ENCODE measurements around the gene DUOX1.

GRCh38 chr15:45134682-45135604, 5.1 kb downstream of the DUOX1 start:
- TF ChIP-seq EP300 (IDR thresholded peaks at IDR 0.05) (no peak), CTCF (IDR thresholded peaks at IDR 0.05) (peak in 1 of 7 experiments; percentile 18), POLR2AphosphoS5 (IDR thresholded peaks at IDR 0.05) (no peak), POLR2A (IDR thresholded peaks at IDR 0.05) (no peak)
